ENCODE results near the gene SURF6.

The SURF6 gene

DNA sequence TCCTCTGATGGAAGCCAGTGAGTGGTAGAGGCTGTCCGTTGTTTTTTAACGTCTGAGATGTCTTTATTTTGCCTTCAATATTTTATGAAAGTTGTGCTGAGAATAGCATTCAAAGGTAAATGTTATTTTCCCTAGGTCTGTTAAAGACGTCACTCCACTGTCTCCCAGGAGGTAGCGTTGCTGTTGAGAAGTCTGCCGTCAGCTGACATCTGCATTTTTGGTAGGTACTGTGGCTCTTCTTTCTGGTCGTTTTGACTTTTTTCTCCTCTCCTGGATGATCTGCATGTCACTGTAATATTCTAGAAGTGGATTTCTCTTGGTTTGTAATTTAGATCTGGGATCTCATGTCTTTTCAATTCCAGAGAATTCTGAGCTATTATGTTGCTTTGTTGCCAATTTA lies 26.4 kb downstream of the SURF6 start:
- TF ChIP-seq, protein P1, sequence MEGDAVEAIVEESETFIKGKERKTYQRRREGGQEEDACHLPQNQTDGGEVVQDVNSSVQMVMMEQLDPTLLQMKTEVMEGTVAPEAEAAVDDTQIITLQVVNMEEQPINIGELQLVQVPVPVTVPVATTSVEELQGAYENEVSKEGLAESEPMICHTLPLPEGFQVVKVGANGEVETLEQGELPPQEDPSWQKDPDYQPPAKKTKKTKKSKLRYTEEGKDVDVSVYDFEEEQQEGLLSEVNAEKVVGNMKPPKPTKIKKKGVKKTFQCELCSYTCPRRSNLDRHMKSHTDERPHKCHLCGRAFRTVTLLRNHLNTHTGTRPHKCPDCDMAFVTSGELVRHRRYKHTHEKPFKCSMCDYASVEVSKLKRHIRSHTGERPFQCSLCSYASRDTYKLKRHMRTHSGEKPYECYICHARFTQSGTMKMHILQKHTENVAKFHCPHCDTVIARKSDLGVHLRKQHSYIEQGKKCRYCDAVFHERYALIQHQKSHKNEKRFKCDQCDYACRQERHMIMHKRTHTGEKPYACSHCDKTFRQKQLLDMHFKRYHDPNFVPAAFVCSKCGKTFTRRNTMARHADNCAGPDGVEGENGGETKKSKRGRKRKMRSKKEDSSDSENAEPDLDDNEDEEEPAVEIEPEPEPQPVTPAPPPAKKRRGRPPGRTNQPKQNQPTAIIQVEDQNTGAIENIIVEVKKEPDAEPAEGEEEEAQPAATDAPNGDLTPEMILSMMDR (IDR thresholded peaks at IDR 0.05; ENCODE audit: low read depth, low read length, missing control alignments): no peak
- no peak for DNase-seq (ENCODE audit: low read depth)
- H3K4me3 ChIP-seq (ENCODE audit: low read depth, low read length): no peak overlapping the region

DNA sequence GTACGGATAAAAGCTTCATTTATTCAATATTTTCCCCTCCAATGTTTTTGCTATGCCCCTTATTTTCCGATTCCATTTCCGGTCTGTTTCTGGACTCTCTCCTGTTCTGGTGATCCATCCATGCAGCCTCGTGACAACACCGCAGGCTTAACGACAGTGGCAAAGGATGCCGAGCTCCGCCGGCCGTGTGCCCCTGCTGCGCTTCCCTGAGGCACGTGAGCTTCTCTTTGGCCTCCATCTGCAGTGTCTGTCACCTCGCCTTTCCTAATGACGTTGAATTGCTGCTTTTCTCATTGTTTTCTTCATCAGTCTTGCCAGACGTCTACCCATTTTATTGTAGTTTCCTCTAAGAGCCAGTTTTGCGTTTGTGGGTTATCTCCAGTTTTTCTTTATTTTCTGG lies 28.7 kb downstream of the SURF6 start:
- DNase-seq (ENCODE audit: low read depth): no peak
- TF ChIP-seq, protein P1 (IDR thresholded peaks at IDR 0.05; ENCODE audit: low read depth, low read length, missing control alignments): no peak
- H3K4me3 ChIP-seq (ENCODE audit: low read depth, low read length): no peak overlapping the region

DNA sequence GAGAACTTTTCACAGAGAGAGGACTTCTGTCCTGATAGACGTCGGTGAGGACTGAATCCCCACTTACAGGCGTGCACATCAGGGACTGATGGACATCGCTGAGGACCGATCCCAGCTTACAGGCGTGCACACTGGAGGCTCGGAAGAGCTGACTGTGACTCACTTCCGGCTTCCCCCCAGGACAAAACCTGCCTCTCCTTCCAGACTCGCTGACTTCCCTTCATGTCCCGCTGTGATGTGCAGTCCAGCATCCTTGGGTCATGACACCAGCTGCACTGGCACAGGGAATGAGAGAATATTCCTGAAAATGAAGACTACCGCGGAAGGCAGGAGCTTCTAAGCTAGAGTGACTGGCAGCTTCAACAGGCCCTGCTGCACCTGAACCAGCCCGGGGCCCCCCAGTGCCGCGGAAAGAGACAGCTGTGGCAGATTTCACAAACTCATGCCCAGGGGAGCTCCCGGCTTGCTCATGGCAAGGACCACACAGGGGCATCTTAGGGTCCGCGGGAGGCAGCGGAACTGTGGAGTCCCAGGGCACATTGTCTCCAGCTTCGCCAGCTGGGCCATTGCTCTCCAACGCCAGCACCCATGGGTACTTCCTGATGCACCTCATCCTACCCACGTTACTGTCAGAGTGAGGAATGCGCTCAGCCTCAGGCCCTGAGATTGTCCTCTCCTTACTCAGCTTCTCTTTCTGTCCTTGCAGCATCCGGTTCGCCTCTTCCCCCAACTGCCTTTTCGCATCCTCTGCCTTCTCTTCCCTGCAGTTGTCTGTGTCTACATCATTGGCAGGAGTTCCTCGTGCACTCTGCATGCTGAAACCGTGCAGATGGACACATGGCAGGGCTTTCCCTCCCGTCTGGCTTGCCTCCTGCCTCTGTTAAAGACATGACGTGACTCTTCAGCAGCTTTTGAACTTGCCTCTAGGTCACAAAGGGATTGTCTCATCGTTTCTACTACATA lies 29.5 kb downstream of the SURF6 start:
- TF ChIP-seq, protein P1 (IDR thresholded peaks at IDR 0.05; ENCODE audit: low read depth, low read length, missing control alignments): no peak
- H3K4me3 ChIP-seq (ENCODE audit: low read depth, low read length): no peak overlapping the region
- DNase-seq (ENCODE audit: low read depth): no peak

DNA sequence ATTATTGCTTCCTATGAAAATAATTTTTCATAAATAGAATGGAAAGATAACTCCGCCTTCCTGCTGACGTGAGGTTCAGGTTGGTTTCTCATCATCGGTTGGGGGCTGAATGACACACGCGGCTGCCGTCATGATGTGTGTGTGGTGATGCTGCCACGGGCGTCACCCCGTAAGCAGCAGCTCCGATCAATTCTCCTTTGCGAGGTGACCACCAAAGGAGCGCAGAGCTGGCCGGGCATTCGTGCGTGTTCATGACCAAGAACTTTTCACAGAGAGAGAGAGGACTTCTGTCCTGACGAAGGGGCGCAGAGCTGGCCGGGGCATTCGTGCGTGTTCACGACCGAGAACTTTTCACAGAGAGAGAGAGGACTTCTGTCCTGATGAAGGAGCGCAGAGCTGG lies 30.3 kb downstream of the SURF6 start:
- H3K4me3 ChIP-seq (ENCODE audit: low read depth, low read length): no peak overlapping the region
- no peak for DNase-seq (ENCODE audit: low read depth)
- TF ChIP-seq, protein P1 (IDR thresholded peaks at IDR 0.05; ENCODE audit: low read depth, low read length, missing control alignments): no peak

DNA sequence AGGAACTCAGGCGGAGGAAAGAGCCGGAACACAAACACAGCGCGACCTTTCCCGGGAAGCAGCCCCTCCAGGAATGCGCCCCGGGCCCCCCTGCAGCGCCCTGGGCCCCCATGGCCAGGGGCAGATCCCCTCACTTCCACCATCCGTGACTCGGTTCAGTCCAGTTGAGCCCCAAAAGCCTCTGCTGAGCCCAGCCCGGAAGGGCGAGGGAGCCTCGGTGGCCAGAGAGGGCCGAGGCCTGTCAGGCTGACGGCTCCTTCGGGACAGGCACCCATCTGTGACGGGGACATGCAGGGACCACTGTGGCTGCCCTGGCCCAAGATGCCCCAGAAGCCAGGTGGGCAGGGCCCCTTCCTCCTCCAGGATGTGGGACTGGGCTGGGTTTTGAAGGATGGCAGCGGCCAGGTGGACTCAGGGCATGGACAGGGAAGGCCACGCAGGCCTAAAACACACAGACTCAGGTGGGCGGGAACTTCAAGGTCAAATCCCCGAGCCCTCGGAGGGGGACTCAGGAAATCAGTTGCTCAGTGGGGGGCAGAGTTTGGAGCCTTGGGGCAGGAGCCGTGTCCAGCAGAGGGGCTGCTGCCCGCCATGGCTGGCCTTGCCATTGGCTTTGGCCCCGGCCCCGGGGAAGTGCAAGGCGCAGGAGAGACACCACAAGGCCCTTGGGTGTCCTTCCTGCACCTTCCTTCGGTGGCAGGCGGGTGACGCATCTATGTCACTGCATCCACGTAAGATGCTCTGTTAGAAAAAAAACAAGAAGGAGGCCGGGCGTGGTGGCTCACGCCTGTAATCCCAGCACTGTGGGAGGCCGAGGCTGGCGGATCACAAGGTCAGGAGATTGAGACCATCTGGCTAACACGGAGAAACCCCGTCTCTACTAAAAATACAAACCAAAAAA lies 31.3 kb downstream of the SURF6 start:
- TF ChIP-seq, protein P1 (IDR thresholded peaks at IDR 0.05; ENCODE audit: low read depth, low read length, missing control alignments): no peak
- H3K4me3 ChIP-seq (ENCODE audit: low read depth, low read length): no peak overlapping the region
- DNase-seq (ENCODE audit: low read depth): no peak

DNA sequence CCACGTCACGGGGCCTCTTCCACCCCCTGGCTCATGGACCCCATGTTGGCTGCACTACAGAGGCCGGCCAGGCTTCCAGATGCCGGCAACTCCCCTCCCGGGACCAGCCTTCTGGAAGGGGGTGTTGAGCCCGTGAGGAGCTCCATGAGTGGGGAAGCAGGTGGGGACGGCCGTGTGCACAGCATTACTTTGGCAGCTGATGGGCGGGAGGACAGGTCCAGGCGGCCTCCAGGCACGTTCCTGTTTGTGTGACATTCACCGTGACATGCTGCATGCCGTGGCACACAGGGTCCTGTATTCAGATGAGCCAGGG lies 31.9 kb downstream of the SURF6 start:
- DNase-seq (ENCODE audit: low read depth): no peak
- H3K4me3 ChIP-seq (ENCODE audit: low read depth, low read length): no peak overlapping the region
- TF ChIP-seq, protein P1 (IDR thresholded peaks at IDR 0.05; ENCODE audit: low read depth, low read length, missing control alignments): no peak
